Measurements from ENCODE around the gene MIEF1. TPM values are rescaled to one million over a fixed set of nuclear protein-coding genes. Genes with fewer than 3 reads are reported as not detected.

Gene MIEF1
- total and polyA plus RNA-seq, 2 of the 8 experiments (the other 6 are each of a cell fraction or from before 2014, with no cell fraction given) = 16.8 to 32.7 TPM

DNA sequence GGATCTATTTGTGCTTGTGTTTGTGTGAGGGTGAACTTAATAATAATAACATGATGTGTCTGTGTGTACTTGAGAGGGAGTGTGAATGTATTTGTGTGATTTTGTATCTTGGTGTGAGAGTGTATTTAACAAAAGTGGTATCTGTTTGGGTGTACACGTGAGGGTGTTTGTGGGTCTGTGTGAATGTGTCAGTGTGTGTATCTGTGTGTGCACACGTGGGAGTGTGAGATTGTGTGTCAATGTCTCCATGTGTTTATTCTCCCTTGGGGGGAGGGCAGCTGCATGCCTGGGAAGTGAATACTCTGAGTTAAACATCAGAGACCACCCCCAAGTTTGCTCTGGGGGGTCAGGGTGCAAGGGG lies 45.5 kb downstream of the MIEF1 start (continued):
- TF ChIP-seq, protein P1, sequence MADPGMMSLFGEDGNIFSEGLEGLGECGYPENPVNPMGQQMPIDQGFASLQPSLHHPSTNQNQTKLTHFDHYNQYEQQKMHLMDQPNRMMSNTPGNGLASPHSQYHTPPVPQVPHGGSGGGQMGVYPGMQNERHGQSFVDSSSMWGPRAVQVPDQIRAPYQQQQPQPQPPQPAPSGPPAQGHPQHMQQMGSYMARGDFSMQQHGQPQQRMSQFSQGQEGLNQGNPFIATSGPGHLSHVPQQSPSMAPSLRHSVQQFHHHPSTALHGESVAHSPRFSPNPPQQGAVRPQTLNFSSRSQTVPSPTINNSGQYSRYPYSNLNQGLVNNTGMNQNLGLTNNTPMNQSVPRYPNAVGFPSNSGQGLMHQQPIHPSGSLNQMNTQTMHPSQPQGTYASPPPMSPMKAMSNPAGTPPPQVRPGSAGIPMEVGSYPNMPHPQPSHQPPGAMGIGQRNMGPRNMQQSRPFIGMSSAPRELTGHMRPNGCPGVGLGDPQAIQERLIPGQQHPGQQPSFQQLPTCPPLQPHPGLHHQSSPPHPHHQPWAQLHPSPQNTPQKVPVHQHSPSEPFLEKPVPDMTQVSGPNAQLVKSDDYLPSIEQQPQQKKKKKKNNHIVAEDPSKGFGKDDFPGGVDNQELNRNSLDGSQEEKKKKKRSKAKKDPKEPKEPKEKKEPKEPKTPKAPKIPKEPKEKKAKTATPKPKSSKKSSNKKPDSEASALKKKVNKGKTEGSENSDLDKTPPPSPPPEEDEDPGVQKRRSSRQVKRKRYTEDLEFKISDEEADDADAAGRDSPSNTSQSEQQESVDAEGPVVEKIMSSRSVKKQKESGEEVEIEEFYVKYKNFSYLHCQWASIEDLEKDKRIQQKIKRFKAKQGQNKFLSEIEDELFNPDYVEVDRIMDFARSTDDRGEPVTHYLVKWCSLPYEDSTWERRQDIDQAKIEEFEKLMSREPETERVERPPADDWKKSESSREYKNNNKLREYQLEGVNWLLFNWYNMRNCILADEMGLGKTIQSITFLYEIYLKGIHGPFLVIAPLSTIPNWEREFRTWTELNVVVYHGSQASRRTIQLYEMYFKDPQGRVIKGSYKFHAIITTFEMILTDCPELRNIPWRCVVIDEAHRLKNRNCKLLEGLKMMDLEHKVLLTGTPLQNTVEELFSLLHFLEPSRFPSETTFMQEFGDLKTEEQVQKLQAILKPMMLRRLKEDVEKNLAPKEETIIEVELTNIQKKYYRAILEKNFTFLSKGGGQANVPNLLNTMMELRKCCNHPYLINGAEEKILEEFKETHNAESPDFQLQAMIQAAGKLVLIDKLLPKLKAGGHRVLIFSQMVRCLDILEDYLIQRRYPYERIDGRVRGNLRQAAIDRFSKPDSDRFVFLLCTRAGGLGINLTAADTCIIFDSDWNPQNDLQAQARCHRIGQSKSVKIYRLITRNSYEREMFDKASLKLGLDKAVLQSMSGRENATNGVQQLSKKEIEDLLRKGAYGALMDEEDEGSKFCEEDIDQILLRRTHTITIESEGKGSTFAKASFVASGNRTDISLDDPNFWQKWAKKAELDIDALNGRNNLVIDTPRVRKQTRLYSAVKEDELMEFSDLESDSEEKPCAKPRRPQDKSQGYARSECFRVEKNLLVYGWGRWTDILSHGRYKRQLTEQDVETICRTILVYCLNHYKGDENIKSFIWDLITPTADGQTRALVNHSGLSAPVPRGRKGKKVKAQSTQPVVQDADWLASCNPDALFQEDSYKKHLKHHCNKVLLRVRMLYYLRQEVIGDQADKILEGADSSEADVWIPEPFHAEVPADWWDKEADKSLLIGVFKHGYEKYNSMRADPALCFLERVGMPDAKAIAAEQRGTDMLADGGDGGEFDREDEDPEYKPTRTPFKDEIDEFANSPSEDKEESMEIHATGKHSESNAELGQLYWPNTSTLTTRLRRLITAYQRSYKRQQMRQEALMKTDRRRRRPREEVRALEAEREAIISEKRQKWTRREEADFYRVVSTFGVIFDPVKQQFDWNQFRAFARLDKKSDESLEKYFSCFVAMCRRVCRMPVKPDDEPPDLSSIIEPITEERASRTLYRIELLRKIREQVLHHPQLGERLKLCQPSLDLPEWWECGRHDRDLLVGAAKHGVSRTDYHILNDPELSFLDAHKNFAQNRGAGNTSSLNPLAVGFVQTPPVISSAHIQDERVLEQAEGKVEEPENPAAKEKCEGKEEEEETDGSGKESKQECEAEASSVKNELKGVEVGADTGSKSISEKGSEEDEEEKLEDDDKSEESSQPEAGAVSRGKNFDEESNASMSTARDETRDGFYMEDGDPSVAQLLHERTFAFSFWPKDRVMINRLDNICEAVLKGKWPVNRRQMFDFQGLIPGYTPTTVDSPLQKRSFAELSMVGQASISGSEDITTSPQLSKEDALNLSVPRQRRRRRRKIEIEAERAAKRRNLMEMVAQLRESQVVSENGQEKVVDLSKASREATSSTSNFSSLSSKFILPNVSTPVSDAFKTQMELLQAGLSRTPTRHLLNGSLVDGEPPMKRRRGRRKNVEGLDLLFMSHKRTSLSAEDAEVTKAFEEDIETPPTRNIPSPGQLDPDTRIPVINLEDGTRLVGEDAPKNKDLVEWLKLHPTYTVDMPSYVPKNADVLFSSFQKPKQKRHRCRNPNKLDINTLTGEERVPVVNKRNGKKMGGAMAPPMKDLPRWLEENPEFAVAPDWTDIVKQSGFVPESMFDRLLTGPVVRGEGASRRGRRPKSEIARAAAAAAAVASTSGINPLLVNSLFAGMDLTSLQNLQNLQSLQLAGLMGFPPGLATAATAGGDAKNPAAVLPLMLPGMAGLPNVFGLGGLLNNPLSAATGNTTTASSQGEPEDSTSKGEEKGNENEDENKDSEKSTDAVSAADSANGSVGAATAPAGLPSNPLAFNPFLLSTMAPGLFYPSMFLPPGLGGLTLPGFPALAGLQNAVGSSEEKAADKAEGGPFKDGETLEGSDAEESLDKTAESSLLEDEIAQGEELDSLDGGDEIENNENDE (IDR thresholded peaks at IDR 0.05; ENCODE audit: insufficient replicate concordance, low read length) = no peak
- TF ChIP-seq RXRA (IDR thresholded peaks at IDR 0.05; ENCODE audit: insufficient read depth, low read depth, low read length) = no peak
- no peak for TF ChIP-seq BRCA1 (IDR thresholded peaks at IDR 0.05; ENCODE audit: low read depth, low read length)
- no peak for TF ChIP-seq SRF (IDR thresholded peaks at IDR 0.05; ENCODE audit: low read depth, low read length)
- TF ChIP-seq GTF2F1 (IDR thresholded peaks at IDR 0.05; ENCODE audit: borderline replicate concordance, low read depth, low read length) = no peak
- TF ChIP-seq SIRT6 (IDR thresholded peaks at IDR 0.05; ENCODE audit: low read length) = no peak
